Neural progenitor cell (in vitro differentiated cells): ENCODE results near the gene ULK3.

ENCODE experiments used
- EZH2phosphoT487 ChIP-seq: fragments of 200-600 bp; sonication (generic); IDR thresholded peaks from 2 replicates; pipeline ENCODE4 v1.6.1; 2017; ENCODE audit warnings: antibody characterized with exemption
- TF ChIP-seq, protein P1 (sequence below): fragments of 200-600 bp; sonication (generic); IDR thresholded peaks from 2 replicates; pipeline ENCODE4 v1.5.1; 2017; ENCODE audit warnings: antibody characterized with exemption, mild to moderate bottlenecking

DNA sequence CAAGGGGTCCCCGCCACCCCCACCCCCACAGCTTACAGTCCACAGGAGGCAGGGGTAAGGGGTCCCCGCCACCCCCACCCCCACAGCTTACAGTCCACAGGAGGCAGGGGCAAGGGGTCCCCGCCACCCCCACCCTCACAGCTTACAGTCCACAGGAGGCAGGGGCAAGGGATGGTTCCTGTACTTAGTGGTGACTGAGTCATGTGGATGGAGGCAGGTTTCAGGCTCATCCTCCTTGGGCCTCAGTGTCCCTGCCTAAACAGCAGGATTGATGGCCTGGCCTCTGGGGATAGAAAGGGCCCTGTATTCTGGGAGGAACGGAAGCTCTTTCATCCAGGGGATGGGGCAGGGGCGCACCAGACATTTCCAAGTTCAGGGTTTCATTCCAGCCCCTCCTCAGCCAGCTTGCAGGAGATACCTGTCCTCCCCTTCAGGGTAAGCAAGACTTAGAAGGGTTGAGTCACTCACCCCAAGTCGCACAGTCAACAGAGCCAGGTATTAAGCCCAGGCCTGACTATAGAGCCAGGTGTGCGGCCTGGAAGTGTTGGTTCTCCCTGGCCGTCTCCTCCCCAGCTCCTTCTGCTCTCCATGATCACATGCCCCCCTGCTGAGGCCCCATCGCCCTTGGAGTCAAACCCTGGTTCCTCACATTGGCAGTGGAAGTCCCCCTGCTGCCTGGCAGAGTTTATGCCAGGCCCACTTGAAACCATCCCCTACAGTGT is 48.5 kb downstream of the ULK3 start:
- TF ChIP-seq, protein P1, sequence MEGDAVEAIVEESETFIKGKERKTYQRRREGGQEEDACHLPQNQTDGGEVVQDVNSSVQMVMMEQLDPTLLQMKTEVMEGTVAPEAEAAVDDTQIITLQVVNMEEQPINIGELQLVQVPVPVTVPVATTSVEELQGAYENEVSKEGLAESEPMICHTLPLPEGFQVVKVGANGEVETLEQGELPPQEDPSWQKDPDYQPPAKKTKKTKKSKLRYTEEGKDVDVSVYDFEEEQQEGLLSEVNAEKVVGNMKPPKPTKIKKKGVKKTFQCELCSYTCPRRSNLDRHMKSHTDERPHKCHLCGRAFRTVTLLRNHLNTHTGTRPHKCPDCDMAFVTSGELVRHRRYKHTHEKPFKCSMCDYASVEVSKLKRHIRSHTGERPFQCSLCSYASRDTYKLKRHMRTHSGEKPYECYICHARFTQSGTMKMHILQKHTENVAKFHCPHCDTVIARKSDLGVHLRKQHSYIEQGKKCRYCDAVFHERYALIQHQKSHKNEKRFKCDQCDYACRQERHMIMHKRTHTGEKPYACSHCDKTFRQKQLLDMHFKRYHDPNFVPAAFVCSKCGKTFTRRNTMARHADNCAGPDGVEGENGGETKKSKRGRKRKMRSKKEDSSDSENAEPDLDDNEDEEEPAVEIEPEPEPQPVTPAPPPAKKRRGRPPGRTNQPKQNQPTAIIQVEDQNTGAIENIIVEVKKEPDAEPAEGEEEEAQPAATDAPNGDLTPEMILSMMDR, result no peak
- TF ChIP-seq EZH2phosphoT487, result no peak
